Measurements from ENCODE around the gene TENM3.

DNA sequence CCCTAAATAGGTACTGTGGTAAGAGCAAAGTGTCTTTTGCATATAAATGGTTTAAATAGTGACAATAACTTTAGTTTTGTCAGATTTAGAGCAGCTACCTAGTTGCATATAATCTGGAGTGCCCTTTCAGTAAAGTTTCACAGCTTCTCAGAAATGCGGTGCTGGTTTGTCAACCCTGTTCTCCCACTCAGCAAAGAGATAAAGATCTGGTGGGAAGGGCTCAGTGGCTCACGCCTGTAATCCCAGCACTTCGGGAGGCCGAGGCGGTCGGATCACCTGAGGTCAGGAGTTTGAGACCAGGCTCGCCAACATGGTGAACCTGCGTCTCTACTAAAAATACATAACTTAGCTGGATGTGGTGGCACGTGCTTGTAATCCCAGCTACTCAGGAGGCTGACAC is 45.6 kb upstream of the TENM3 start:
- no peak for TF ChIP-seq POLR2A (IDR thresholded peaks at IDR 0.05; ENCODE audit: control extremely low read depth in 1 of 2, low read depth in 2 of 2, low read length in 2 of 2)
- TF ChIP-seq, protein P1, sequence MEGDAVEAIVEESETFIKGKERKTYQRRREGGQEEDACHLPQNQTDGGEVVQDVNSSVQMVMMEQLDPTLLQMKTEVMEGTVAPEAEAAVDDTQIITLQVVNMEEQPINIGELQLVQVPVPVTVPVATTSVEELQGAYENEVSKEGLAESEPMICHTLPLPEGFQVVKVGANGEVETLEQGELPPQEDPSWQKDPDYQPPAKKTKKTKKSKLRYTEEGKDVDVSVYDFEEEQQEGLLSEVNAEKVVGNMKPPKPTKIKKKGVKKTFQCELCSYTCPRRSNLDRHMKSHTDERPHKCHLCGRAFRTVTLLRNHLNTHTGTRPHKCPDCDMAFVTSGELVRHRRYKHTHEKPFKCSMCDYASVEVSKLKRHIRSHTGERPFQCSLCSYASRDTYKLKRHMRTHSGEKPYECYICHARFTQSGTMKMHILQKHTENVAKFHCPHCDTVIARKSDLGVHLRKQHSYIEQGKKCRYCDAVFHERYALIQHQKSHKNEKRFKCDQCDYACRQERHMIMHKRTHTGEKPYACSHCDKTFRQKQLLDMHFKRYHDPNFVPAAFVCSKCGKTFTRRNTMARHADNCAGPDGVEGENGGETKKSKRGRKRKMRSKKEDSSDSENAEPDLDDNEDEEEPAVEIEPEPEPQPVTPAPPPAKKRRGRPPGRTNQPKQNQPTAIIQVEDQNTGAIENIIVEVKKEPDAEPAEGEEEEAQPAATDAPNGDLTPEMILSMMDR (IDR thresholded peaks at IDR 0.05; ENCODE audit: control extremely low read depth in 1 of 3, insufficient read depth in 1 of 3, low read depth in 1 of 3, low read length in 3 of 3): no peak
- no peak for TF ChIP-seq ZNF274 (IDR thresholded peaks at IDR 0.05; ENCODE audit: borderline replicate concordance, extremely low read depth, low read length)
- TF ChIP-seq FOSL1 (IDR thresholded peaks at IDR 0.05; ENCODE audit: insufficient read depth, low read depth, low read length): no peak
- TF ChIP-seq RNF2 (IDR thresholded peaks at IDR 0.05; ENCODE audit: borderline replicate concordance, low read depth, low read length, missing control alignments, poor library complexity, severe bottlenecking): no peak
- TF ChIP-seq EP300 (IDR thresholded peaks at IDR 0.05; ENCODE audit: borderline replicate concordance in 1 of 2, low read depth in 2 of 2, low read length in 2 of 2): no peak
- no peak for TF ChIP-seq BRCA1 (IDR thresholded peaks at IDR 0.05; ENCODE audit: low read depth, low read length)
- TF ChIP-seq YY1 (IDR thresholded peaks at IDR 0.05; ENCODE audit: low read depth, low read length): no peak
